Cardiac fibroblast (primary cell): Measurements from ENCODE around the gene PDCD1LG2.

Experiments used
- DNase-seq, 2 donors: peaks; one replicate each; pipeline versions ENCODE4 v3.0.0 to v3.0.0-alpha.2; 2010; ENCODE audit warnings: low read depth in 2 of 2
- H3K4me3 ChIP-seq, 2 donors: replicated peaks in 1 of 2; 1 replicate in 1 of 2; 2 replicates in 1 of 2; pipeline ENCODE4 v1.5.1; 2011; ENCODE audit warnings: low read depth in 2 of 2, low read length in 2 of 2, mild to moderate bottlenecking in 2 of 2, moderate library complexity in 1 of 2
- CTCF ChIP-seq: IDR thresholded peaks from one replicate; pipeline ENCODE4 v1.5.1; 2011; ENCODE audit warnings: low read depth, mild to moderate bottlenecking, low read length, inconsistent platforms

The PDCD1LG2 gene

DNA sequence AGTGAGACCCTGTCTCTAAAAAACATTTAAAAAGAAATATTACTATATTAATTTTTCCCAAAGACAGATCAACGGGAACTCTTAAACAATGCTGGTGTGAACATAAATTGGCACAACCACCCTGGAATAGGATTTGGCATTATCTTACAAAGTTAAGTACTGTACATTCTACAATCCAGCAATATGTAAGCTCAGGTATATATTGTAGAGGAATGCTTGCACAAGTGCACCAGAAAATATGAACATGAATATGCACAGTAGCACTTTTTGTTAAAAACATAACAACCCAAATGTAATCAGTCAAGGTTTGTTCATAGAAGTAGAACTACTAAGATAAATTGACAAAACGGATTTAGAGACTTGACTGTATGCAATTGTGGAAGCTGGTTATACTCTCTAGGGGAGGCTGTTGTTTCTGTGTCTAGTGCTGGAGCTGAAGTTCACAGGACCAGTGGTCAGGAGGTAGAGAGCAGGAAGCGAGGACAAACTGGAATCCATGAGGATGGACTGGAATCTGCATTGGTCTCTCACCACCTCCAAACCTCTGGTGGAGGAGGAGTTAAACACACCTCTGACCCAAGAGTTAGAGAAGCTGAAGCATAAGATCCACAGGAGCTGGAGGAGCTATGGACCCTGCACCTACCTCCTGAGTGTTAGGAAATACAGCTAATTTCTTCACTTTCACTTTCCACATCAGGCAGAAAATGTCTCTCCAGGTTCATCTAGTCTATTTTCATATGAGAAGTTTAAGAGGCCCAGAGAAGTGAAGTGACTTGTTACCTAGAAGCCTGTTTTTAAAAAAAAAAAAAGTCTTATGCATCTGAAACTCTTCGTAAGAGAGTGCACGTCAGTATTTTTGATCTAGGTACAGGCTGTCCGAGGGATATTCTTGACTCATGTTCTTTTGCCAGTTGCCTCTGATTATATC is 98.2 kb downstream of the PDCD1LG2 start:
- TF ChIP-seq CTCF: no peak
- peak; percentile 16 to 37 for DNase-seq
- H3K4me3 ChIP-seq: peak overlapping the region; percentile 9 to 35

DNA sequence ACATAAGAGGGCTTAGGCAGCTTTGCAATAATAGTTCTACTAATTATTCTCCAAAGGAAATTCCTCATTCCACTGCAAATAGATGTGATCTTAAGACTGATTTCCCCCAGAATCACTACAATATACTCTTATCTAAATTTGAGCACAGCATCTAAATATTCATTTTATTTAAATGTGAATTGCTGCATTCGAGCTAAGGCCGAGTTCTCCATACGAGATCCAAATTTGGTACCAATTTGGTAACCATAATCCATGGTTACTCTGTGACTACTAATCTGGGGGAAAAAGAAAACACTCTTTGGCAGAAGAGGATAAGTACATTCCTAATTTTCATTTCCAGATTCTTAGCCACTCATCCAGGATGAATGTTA is 98.9 kb downstream of the PDCD1LG2 start:
- no peak for TF ChIP-seq CTCF
- peak overlapping the region in 1 of 2 donors; percentile 35 for H3K4me3 ChIP-seq
- DNase-seq: no peak

DNA sequence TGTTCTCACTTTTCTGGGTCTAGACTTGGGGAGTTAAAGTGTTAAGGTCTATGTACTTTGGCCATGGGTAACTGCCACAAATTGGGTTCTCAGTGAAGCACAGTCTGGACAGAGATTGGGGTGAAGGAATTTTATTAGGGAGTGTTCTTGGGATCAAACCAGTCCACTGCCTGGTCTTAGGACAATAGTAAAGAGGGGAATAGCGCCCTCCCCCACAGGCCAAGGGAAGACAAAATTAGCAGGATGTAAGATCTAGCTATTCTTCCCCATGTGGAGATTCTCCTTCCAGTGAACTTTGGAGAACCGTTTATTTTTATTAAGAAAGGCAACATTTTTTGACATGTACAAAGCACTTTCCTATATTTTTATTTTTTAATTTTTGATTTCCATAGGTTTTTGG is 100.2 kb downstream of the PDCD1LG2 start:
- no peak for DNase-seq
- no peak overlapping the region for H3K4me3 ChIP-seq
- no peak for TF ChIP-seq CTCF

GRCh38 chr9:5611321-5612184 is 101.2 kb downstream of the PDCD1LG2 start:
- no peak for TF ChIP-seq CTCF
- DNase-seq: no peak
- H3K4me3 ChIP-seq: no peak overlapping the region

DNA sequence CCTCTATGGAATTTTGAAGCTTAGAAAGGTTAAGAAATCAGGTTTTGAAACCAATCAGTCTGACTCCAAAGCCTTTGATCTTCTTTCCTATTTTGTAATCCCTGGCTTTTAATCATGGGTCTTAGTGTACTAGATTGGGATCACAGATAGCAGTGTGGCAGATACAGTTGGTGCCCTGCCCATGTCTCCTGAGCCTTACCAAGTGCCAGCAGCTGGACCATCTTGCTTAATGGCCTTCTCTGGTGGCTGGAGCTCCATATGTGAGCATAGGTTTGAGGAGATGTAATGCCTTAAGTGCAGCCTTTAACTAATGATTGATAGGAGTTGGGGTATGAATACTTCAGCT is 101.8 kb downstream of the PDCD1LG2 start:
- no peak overlapping the region for H3K4me3 ChIP-seq
- TF ChIP-seq CTCF: no peak
- DNase-seq: no peak

DNA sequence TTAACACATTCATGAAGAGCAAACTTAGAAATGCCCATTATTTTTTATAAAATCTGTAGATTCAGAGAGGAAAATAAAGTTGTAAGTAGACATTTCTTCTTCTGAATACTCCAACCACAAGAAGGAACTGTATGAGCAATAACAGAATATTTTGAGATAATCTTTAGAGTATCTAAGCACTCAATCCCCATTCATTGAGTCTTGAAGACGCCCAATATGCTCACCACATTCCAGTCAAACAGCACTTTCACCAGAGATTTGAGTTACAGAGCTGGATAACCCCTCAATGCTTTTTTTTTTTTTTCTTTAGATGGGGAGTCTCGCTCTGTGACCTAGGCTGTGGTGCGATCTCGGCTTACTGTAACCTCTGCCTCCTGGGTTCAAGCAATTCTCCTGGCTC is 103.9 kb downstream of the PDCD1LG2 start:
- TF ChIP-seq CTCF: no peak
- H3K4me3 ChIP-seq: no peak overlapping the region
- no peak for DNase-seq
